GM19324 (cell line): ENCODE data around the gene KDM4D.
A peak's percentile ranks its signal among the peaks of the same experiment; 100 is the strongest.
"Not testable (repeated sequence)": the region's sequence is repeated elsewhere in the genome, so short reads cannot be mapped to it uniquely, and the experiment has no call there.

Experiments used
- ATAC-seq: cut with Tn5 transposase; IDR thresholded peaks from one replicate; pipeline ENCODE4 v1.9.1; 2021; ENCODE audit warnings: mild to moderate bottlenecking, moderate library complexity; ENCODE audit not compliant: unreplicated experiment, low FRiP score

KDM4D gene

GRCh38 chr11:94973099-94973968 is at the start of gene KDM4D, which contains the start of gene CWC15:
Gene KDM4D, plus strand, starts transcription at chr11:94973709. Its CDS starts 23,664 bp downstream, at chr11:94997373.
Gene CWC15, minus strand, starts transcription at chr11:94973556. Its CDS starts 1,371 bp downstream, at chr11:94972185.
- peak; percentile 100 for ATAC-seq

DNA sequence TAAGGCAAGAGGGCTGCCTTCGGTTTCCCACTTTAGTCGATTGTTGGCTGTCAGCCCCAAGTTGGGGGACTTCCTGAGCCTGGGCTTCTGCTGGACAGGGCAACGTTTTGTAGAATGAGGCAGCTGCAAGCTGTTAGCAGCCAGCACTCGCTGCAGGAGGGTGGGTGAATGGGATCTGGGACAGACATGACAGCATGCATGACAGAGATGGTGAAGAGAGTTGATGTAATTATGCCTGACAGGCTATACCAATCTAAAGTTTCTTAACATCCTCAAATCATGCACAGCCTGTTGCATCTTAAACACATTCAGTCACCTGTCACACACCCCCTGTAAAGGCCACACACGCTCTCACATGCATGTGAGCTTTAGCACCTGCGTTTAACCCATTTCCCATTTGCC is 49.3 kb upstream of the KDM4D start:
- no peak for ATAC-seq

GRCh38 chr11:94924612-94925011 is 48.9 kb upstream of the KDM4D start:
- ATAC-seq: no peak

GRCh38 chr11:94925422-94926270 is 47.9 kb upstream of the KDM4D start:
- ATAC-seq: no peak

GRCh38 chr11:94926271-94926625 is 47.3 kb upstream of the KDM4D start:
- ATAC-seq: no peak

DNA sequence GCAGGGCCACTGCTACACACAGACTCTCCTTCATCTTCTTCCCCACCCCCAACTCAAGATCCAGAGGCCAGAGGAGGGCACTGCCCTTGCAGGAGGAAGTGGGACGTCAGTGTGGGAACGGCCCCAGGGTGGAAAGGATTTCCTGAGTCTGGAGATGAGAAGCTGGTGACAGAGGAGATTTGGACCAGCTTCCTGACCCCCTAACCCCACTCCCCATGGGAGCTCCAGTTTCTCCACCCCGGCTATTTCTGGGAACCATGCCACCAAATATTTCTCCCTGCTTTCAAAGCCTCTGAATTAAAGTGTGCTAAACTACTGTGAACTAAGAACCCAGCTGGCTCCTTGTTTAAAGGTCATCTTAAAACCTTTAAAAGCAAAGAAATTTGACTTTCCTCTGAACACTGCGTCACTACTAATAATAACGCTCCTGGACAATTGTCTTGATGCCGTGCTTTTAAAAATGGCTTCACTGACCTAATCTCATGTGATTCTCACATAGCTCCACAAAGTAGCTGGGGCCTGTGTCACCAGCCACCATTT is 46.7 kb upstream of the KDM4D start:
- no peak for ATAC-seq

GRCh38 chr11:94928117-94928990 is 45.2 kb upstream of the KDM4D start:
- ATAC-seq: no peak

DNA sequence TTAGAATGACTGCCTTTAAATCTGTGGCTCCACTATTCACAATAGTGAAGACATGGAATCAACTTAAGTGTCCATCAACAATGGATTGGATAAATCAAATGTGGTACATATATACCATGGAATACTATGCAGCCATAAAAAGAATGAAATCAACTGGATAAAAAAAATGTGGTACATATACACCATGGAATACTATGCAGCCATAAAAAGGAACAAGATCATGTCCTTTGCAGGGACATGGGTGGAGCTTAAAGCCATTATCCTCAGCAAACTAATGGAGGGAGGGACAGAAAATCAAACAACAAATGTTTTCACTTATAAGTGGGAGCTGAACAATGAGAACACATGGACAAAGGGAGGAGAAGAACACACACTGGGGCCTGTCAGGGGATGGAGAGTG is 41.4 kb upstream of the KDM4D start:
- ATAC-seq: not testable (repeated sequence)

GRCh38 chr11:94932503-94932902 is 41.0 kb upstream of the KDM4D start:
- no peak for ATAC-seq

DNA sequence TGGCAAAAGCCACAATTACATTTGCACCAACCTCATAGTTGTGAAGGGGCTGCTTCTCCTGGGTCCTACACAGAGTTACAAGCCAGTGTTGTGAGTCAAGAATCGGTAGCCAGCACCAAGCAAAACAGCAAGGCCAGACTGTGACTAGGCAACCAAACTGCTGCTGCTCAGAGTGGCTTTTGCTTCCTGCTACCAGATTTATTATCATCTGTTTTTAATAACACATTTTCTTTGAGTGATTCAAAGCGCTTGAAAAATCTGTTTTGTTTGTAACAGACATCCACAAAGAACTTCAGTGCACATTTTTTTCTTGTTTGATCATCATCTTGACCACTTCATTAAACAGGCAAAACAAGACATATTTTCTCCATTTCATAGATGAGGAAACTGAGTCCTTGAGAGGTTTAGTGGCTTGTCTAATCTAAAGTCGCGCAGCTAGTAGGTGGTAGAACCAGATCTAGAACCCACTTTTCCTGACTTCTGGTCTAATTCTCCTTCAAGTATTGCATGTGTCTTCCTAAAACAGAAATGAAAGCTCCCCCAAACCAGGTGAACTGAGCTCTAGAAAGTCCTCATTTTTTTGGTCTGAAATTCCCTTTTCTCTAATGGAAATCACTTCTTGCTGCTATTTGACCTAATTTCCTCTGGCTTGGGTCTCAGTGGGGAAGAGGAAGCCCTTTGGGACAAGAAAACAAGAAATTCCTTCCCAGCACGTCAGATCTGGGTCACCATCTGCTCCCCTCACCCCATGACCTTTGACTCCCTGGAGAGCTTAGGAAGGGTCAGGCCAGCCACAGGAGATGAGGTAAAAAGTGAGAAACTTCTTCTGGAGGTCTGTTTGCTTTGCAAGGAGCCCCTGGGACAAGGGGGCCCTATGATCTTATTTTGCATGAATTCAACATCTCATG is 40.0 kb upstream of the KDM4D start:
- no peak for ATAC-seq

DNA sequence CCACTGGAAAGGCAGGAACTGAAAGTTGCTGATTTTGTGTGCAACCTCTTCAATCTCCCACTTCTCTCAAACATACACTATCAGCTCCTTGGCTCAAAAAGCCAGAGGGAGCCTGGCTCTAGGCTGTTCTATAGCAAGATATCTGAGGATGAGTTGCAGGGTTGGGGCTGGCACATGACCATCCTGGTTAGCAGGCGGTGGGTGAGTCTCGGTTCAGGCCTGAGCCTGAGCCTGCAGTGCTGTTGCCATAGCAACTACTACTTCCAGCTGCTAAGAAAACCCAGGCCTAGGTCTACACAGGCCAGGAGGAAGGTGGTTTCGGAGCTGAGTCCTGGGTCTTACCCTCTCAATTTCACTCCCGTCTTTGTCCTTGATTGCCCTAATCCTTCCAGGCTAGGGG is 39.1 kb upstream of the KDM4D start:
- no peak for ATAC-seq

GRCh38 chr11:94934846-94935245 is 38.7 kb upstream of the KDM4D start:
- no peak for ATAC-seq

DNA sequence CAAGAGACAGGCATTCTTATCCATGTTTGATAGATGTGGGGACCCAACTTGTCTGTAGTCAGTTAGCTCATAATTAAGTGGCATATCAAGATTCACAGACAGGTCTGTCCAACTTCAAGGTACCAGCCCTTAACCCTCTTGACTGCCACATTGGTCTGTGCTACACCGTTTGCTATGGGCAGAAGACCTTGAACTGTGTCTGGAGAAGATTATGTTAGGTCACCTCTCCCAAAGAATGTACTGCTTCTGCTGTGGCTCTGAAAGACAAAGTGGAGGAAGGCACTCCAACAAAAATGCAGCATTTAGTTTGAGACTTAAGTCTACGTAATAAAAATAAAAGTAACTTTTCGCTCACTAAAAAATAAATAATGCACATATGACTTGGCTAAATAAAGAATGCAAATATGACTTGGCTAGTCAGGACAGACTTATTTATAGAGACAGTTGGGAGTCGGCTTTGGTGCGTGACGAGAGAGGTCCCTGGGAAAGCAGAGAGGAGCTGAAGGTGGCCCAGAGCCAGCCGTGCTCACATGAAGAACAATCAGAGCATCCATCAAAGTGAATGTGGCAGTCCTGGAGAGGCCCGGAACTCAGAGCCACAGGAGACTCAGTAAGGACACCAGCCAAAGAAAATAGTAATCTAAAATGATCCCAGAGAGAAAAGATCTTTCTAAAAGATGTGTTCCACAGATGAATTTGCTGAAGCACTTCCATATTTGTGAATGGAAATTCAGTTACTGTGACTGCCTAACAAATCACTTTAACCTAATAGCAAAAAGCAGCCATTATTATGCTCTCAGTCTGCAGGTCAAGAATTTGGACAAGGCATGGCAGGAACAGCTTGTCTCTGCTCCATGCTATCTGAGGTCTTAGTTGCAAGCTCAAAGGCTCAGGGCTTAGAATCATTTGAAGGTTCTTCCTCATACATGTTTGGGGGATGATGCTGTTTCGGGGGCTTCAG is 35.1 kb upstream of the KDM4D start:
- no peak for ATAC-seq

- no peak for ATAC-seq
Measured at GRCh38 chr11:94939346-94939745, 34.2 kb upstream of the KDM4D start.

DNA sequence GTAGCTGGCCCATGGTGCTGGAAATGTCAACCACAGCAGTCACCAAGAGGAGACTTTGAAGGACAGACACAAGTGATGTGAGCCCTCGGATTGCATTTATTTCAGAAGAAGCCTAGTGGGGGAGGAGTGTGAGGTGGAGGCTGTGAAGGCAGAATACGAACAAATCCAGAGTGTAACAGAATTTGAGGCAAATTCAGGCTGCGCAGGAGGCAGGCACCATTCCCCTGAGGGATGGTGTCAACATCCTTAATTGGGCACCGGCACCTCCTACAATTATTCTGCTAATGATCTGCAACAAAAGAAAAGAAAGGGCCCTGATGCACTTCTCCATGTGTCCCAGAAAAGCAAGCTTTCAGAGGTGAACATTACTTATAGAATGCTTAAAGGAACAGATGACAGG is 32.4 kb upstream of the KDM4D start:
- no peak for ATAC-seq

DNA sequence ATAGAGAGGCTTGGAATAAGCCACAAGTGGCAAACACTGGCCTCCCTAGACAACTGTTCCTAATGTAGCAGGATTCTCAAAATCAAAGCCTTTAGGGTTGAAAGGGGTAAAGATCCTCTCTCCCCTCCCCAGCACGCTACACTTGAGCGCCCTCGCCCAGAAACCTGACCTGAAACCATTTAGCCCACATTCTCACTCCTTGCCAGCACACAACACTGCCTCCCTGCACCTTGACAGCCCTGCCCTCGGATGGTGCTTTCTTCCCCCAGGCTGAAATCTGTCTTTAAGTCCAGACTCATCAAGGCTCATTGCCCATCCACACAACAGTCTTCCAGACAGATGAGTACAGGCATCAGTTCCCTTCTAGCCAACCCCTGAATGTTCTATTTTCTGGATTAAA is 26.7 kb upstream of the KDM4D start:
- ATAC-seq: no peak

DNA sequence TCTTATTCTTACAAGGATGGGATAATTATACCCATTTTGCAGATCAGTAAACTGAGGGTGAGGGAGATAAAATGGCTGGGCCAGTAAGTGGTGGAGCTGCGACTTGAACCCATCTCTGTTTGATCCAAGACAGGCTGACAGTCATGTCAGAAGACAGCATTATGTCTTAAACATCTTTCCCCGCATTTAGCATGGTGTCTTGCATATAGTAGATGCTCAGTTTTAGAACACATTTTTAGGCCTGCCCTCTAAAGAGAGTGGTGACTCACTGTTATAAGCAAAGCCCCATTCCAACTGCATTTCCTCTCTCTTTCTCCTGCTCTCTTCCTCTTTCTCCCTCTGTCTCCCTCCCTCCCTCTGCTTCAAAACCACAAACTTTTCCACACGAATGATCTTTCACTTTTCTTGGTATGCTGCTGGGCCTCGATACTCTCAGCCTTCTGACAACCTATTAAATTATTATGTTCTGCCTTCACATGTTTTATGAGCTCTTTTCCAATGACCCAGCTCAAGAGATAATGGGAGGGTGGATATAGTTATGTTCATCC is 25.4 kb upstream of the KDM4D start:
- no peak for ATAC-seq

DNA sequence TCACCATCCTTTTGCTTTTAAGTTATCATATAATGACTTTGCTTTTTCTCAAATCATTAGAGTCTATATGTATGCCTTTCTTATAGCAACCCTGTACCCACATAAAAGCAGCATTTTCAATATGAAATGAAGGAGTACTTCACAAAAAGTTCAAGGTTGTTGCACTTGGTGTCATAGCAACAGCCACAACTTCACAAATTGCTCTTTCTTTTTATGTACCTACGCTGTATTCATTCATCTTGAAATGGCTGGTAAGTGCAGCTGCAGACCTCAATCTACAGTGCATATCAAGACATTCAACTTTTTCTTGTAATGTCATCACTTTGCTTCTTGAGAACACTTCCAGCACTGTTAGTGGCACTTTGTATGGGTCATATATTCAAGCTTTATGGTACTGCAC is 18.8 kb upstream of the KDM4D start:
- no peak for ATAC-seq
